IMR-90 (cell line): Measurements from ENCODE around the gene SYT8. TPM values are rescaled to one million over a fixed set of nuclear protein-coding genes. Genes with fewer than 3 reads are reported as not detected.
A peak's percentile ranks its signal among the peaks of the same experiment; 100 is the strongest.

Source experiments
- ATAC-seq: fragments of 200-7000 bp; cut with Tn5 transposase; 2 replicates; pipeline ENCODE4 v1.9.1; 2020; ENCODE audit warnings: low read depth, mild to moderate bottlenecking, moderate library complexity
- BruUV-seq: library from RNA; stranded (reverse); fragments of 400-500 nt; replicated peaks from 2 replicates; lab custom pipeline; 2021; lab: Mats Ljungman, UMichigan
- CTCF ChIA-PET: fragments of 300-600 bp; formaldehyde crosslinking; extraction: SDS; loops from one replicate; lab custom pipeline; 2021; ENCODE audit warnings: antibody characterized with exemption; lab: Yijun Ruan, JAX
- POLR2A ChIA-PET: fragments of 300-600 bp; sonication (Branson Sonifier 250); formaldehyde crosslinking; loops from one replicate; lab custom pipeline; 2022; ENCODE audit warnings: antibody characterized with exemption; ENCODE audit not compliant: unreplicated experiment; lab: Charles Lee
- DNase-seq: peaks from one replicate; pipeline ENCODE4 v3.0.0; 2013
- H2AFZ ChIP-seq: replicated peaks from 2 replicates; pipeline ENCODE3; 2013; ENCODE audit warnings: low read length, mild to moderate bottlenecking; ENCODE audit not compliant: poor library complexity
- H2AK5ac ChIP-seq: 2 replicates; pipeline ENCODE4 v1.6.1; 2013; ENCODE audit warnings: low read depth, low read length, inconsistent platforms
- H2AK9ac ChIP-seq: replicated peaks from 2 replicates; pipeline ENCODE3; 2013; ENCODE audit warnings: mild to moderate bottlenecking, low read depth, low read length, moderate library complexity; ENCODE audit not compliant: poor library complexity
- H2BK120ac ChIP-seq: 2 replicates; pipeline ENCODE4 v1.6.1; 2013; ENCODE audit warnings: low read depth, low read length, inconsistent platforms
- H2BK15ac ChIP-seq: 3 replicates; pipeline ENCODE4 v1.6.1; 2013; ENCODE audit warnings: low read depth, low read length, inconsistent platforms
- H2BK20ac ChIP-seq: 2 replicates; pipeline ENCODE4 v1.6.1; 2013; ENCODE audit warnings: low read depth, mild to moderate bottlenecking, inconsistent platforms, low read length, moderate library complexity
- H2BK5ac ChIP-seq: 2 replicates; pipeline ENCODE4 v1.6.1; 2013; ENCODE audit warnings: mild to moderate bottlenecking, low read depth, low read length, inconsistent platforms; ENCODE audit not compliant: poor library complexity, severe bottlenecking
- H3K14ac ChIP-seq: replicated peaks from 2 replicates; pipeline ENCODE4 v1.6.1; 2013; ENCODE audit warnings: low read depth, low read length, inconsistent platforms
- H3K18ac ChIP-seq: 2 replicates; pipeline ENCODE4 v1.6.1; 2013; ENCODE audit warnings: low read depth, low read length, control low read depth
- H3K23ac ChIP-seq: 2 replicates; pipeline ENCODE4 v1.6.1; 2013; ENCODE audit warnings: low read depth, low read length, inconsistent platforms
- H3K27ac ChIP-seq: 2 replicates; pipeline ENCODE4 v1.5.1; 2013; ENCODE audit warnings: mild to moderate bottlenecking, control low read depth, low read length; ENCODE audit not compliant: insufficient read depth
- H3K27me3 ChIP-seq: 2 replicates; pipeline ENCODE4 v1.6.1; 2013; ENCODE audit warnings: low read length; ENCODE audit not compliant: control insufficient read depth, insufficient read depth
- H3K36me3 ChIP-seq: 2 replicates; pipeline ENCODE4 v1.6.1; 2013; ENCODE audit warnings: low read length, mixed read lengths; ENCODE audit not compliant: control insufficient read depth, insufficient read depth
- H3K4ac ChIP-seq: 2 replicates; pipeline ENCODE4 v1.6.1; 2013; ENCODE audit warnings: low read depth, low read length, inconsistent platforms
- H3K4me1 ChIP-seq: 2 replicates; pipeline ENCODE4 v1.6.1; 2013; ENCODE audit warnings: low read length, mixed read lengths; ENCODE audit not compliant: control insufficient read depth, insufficient read depth
- H3K4me2 ChIP-seq: 2 replicates; pipeline ENCODE4 v1.6.1; 2013; ENCODE audit warnings: low read depth, mild to moderate bottlenecking, control low read depth, low read length, moderate library complexity
- H3K4me3 ChIP-seq: 2 replicates; pipeline ENCODE4 v1.5.1; 2013; ENCODE audit warnings: low read depth, mild to moderate bottlenecking, control low read depth, low read length, moderate library complexity; ENCODE audit not compliant: insufficient read depth
- H3K56ac ChIP-seq: 2 replicates; pipeline ENCODE4 v1.6.1; 2013; ENCODE audit warnings: low read length, inconsistent platforms; ENCODE audit not compliant: insufficient read depth; ENCODE audit errors: extremely low read depth
- H3K79me1 ChIP-seq, 2 experiments: 2 replicates each; pipeline ENCODE4 v1.6.1; 2013; ENCODE audit warnings: low read length in 2 of 2, inconsistent platforms in 1 of 2, low read depth in 1 of 2
- H3K9ac ChIP-seq: 2 replicates; pipeline ENCODE4 v1.6.1; 2013; ENCODE audit warnings: low read depth, low read length, control low read depth
- H3K9me1 ChIP-seq: 2 replicates; pipeline ENCODE4 v1.6.1; 2013; ENCODE audit warnings: low read length, inconsistent platforms; ENCODE audit not compliant: insufficient read depth
- H3K9me3 ChIP-seq: 2 replicates; pipeline ENCODE4 v1.6.1; 2013; ENCODE audit warnings: low read length; ENCODE audit not compliant: control insufficient read depth, insufficient read depth
- H4K20me1 ChIP-seq: 2 replicates; pipeline ENCODE4 v1.6.1; 2013; ENCODE audit warnings: low read length, inconsistent platforms; ENCODE audit not compliant: insufficient read depth
- H4K5ac ChIP-seq: 2 replicates; pipeline ENCODE4 v1.6.1; 2013; ENCODE audit warnings: mild to moderate bottlenecking, low read depth, low read length, control low read depth
- H4K8ac ChIP-seq, 2 experiments: 2 replicates each; pipeline ENCODE4 v1.6.1; 2013; ENCODE audit warnings: low read depth in 2 of 2, low read length in 2 of 2, control low read depth in 1 of 2, inconsistent platforms in 1 of 2
- H4K91ac ChIP-seq: 2 replicates; pipeline ENCODE4 v1.6.1; 2013; ENCODE audit warnings: low read depth, low read length, inconsistent platforms; ENCODE audit not compliant: insufficient read depth
- BHLHE40 ChIP-seq: fragments of 150-350 bp; IDR thresholded peaks from 2 replicates; pipeline ENCODE4 v1.6.1; 2016; ENCODE audit warnings: mild to moderate bottlenecking, low read depth, low read length
- CEBPB ChIP-seq: IDR thresholded peaks from 2 replicates; pipeline ENCODE4 v1.6.1; 2012; ENCODE audit warnings: low read depth, low read length, improper control_type of control experiment
- CHD1 ChIP-seq: IDR thresholded peaks from 2 replicates; pipeline ENCODE4 v1.6.1; 2012; ENCODE audit warnings: low read depth, low read length, improper control_type of control experiment
- CTCF ChIP-seq: conservative IDR thresholded peaks from 2 replicates; pipeline ENCODE4 v1.5.1; 2012; ENCODE audit warnings: mild to moderate bottlenecking, low read depth, low read length, improper control_type of control experiment
- FOS ChIP-seq: fragments of 150-350 bp; IDR thresholded peaks from 2 replicates; pipeline ENCODE4 v1.6.1; 2016; ENCODE audit warnings: low read depth, low read length
- MAFK ChIP-seq: IDR thresholded peaks from 2 replicates; pipeline ENCODE4 v1.6.1; 2012; ENCODE audit warnings: low read depth, low read length, improper control_type of control experiment
- MAZ ChIP-seq: IDR thresholded peaks from 2 replicates; pipeline ENCODE4 v1.6.1; 2012; ENCODE audit warnings: low read depth, mild to moderate bottlenecking, low read length, improper control_type of control experiment, moderate library complexity, borderline replicate concordance
- MXI1 ChIP-seq: IDR thresholded peaks from 2 replicates; pipeline ENCODE4 v1.6.1; 2012; ENCODE audit warnings: low read depth, mild to moderate bottlenecking, low read length, moderate library complexity, borderline replicate concordance
- NFE2L2 ChIP-seq: fragments of 150-350 bp; IDR thresholded peaks from 2 replicates; pipeline ENCODE4 v1.6.1; 2016; ENCODE audit warnings: low read depth, mild to moderate bottlenecking, low read length
- POLR2A ChIP-seq: IDR thresholded peaks from 2 replicates; pipeline ENCODE4 v1.6.1; 2012; ENCODE audit warnings: mild to moderate bottlenecking, low read depth, low read length
- RAD21 ChIP-seq: IDR thresholded peaks from 2 replicates; pipeline ENCODE4 v1.6.1; 2012; ENCODE audit warnings: low read length, improper control_type of control experiment
- RCOR1 ChIP-seq: IDR thresholded peaks from 2 replicates; pipeline ENCODE4 v1.6.1; 2012; ENCODE audit warnings: mild to moderate bottlenecking, low read length, improper control_type of control experiment; ENCODE audit not compliant: insufficient replicate concordance
- RFX5 ChIP-seq: IDR thresholded peaks from 2 replicates; pipeline ENCODE4 v1.8.0; 2012; ENCODE audit warnings: low read depth, mild to moderate bottlenecking, low read length, moderate library complexity
- SMC3 ChIP-seq: fragments of 150-350 bp; IDR thresholded peaks from 2 replicates; pipeline ENCODE4 v1.6.1; 2016; ENCODE audit warnings: low read depth, mild to moderate bottlenecking, antibody characterized with exemption, low read length, moderate library complexity
- WGBS, 2 experiments: methylation state at CpG; one replicate each; pipeline versions ENCODE4 v1.1.5 to v1.1.7; 2013; ENCODE audit warnings: missing lambda C conversion rate in 2 of 2; ENCODE audit not compliant: insufficient read length in 1 of 2; ENCODE audit errors: extremely low coverage in 2 of 2; 5-methylcytosine and 5-hydroxymethylcytosine counted together
- dilution Hi-C: fragments of 300-500 bp; cut with HindIII; formaldehyde crosslinking; loops from one replicate; pipeline ENCODE4 v1.14.3; 2018; ENCODE audit warnings: low sequenced_read_pairs; ENCODE audit not compliant: unreplicated experiment
- in situ Hi-C: fragments of 300-500 bp; cut with MboI; formaldehyde crosslinking; loops from 3 replicates; pipeline ENCODE4 v1.14.3; 2019; ENCODE audit warnings: low sequenced_read_pairs, inconsistent platforms, mixed read lengths
- intact Hi-C: fragments of 100-400 bp; cut with micrococcal nuclease; formaldehyde crosslinking; loops from 2 replicates; pipeline ENCODE4 v1.10.0; 2022
- polyA plus RNA-seq, 3 experiments: library from polyadenylated mRNA; depleted of rRNA; stranded (reverse); fragments of >200 nt; gene quantifications; 2 replicates each; pipeline ENCODE4 v1.2.3, GENCODE V29; 2012; ENCODE audit warnings: low replicate concordance in 1 of 3
- total RNA-seq: library from RNA; depleted of rRNA; stranded (reverse); fragments of >200 nt; gene quantifications from 2 replicates; pipeline ENCODE4 v1.2.3, GENCODE V29; 2012
- TF ChIP-seq, protein P1 (sequence below): fragments of 150-350 bp; IDR thresholded peaks from 2 replicates; pipeline ENCODE4 v1.6.1; 2016; ENCODE audit warnings: low read depth, mild to moderate bottlenecking, low read length, moderate library complexity, borderline replicate concordance

The SYT8 gene
- total and polyA plus RNA-seq, 2 of the 4 experiments (the other 2 are of a cell fraction), result not detected

DNA sequence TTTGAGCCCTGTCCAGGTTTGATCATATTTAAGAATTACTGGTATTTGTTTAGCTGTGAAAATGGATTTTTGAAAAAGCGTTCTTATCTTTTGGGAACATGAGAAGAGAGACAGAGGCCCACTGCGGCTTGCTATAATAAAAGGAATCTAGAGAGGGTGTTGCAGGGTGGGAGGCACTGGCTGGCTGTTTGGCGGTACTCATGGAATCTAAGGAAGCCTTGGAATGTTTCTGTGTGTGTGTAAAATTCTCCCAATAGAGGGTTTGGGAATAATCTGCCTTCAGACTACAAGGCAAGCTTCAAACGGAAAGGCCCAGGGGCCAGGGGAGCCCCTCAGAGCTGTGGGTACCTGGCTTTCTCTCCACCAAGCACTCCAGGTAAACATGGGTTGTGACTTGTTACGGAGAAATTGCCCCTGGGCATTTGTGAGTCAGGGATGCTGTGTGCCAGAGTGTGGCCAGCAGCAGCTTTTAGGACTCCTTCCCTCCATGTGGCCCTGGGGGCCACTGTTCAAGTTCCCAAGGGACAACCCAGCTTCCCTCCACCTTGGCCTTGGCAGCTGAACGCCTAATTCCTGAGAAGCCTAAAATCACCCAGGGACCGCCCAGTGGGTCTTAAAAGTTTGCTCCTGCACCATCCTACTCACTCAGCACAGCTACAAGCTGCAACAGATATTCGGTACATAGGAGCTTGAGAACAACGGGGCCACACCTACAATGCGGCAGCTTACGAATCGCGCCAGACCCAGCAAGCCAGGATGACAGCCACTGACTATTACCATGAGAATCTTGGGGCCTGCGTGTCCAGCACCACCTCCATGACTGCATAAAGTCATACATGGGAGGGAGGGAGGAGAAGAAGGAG, 14.1 kb upstream of the SYT8 start:
- H4K91ac ChIP-seq, result no peak overlapping the region; the same call in 1 of the 2 replicates
- no peak overlapping the region for H2BK15ac ChIP-seq
- H3K36me3 ChIP-seq, result no peaks in the 10 kb centered on the region
- no peak overlapping the region for H2BK20ac ChIP-seq
- ChIA-PET CTCF (no interaction called here), POLR2A (no interaction called here)
- no peak overlapping the region for H4K5ac ChIP-seq
- DNase-seq (peak; percentile 22), ATAC-seq (peak; percentile 81)
- no peaks in the 10 kb centered on the region for H3K79me1 ChIP-seq
- H4K20me1 ChIP-seq, result no peaks in the 10 kb centered on the region
- no peak overlapping the region for H2AFZ ChIP-seq
- H3K56ac ChIP-seq, result no peak overlapping the region
- no TSS peak for BruUV-seq
- no peak overlapping the region for H3K4me3 ChIP-seq
- H3K4me1 ChIP-seq, result no peaks in the 10 kb centered on the region
- H2BK5ac ChIP-seq, result no peak overlapping the region
- H3K4me2 ChIP-seq, result no peak overlapping the region
- no peaks in the 10 kb centered on the region for H3K9me1 ChIP-seq
- H3K4ac ChIP-seq, result no peak overlapping the region
- H4K8ac ChIP-seq, result no peak overlapping the region
- H3K23ac ChIP-seq, result no peak overlapping the region
- H3K9me3 ChIP-seq, result peaks cover 13% of the 10 kb centered on the region
- no peak overlapping the region for H3K9ac ChIP-seq
- intact Hi-C loops, result no loop called here
- H3K27ac ChIP-seq, result no peak overlapping the region
- dilution Hi-C loops, result no loop called here
- no peak overlapping the region for H3K14ac ChIP-seq
- H3K27me3 ChIP-seq, result peaks cover 20% of the 10 kb centered on the region
- no peak overlapping the region for H3K18ac ChIP-seq
- TF ChIP-seq RAD21 (no peak), NFE2L2 (no peak), RCOR1 (no peak), MXI1 (no peak), MAZ (no peak), CEBPB (no peak), CHD1 (no peak), BHLHE40 (no peak), MAFK (no peak), FOS (no peak), SMC3 (no peak), CTCF (no peak), POLR2A (no peak), RFX5 (no peak)
- TF ChIP-seq, protein P1, sequence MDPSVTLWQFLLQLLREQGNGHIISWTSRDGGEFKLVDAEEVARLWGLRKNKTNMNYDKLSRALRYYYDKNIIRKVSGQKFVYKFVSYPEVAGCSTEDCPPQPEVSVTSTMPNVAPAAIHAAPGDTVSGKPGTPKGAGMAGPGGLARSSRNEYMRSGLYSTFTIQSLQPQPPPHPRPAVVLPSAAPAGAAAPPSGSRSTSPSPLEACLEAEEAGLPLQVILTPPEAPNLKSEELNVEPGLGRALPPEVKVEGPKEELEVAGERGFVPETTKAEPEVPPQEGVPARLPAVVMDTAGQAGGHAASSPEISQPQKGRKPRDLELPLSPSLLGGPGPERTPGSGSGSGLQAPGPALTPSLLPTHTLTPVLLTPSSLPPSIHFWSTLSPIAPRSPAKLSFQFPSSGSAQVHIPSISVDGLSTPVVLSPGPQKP, result no peak
- H2AK9ac ChIP-seq, result no peak overlapping the region
- no peak overlapping the region; the same call in 1 of the 2 replicates for H2BK120ac ChIP-seq
- in situ Hi-C loops, result loop anchor here (5.0 kb wide), 1 partner anchor 123 kb away; the partner anchor contains the start of gene KRTAP5-6
- 50% methylated on average over 3 of the region's 14 CpGs; no CpG with 5 or more reads in 1 of the 2 experiments for WGBS, 2 experiments
- H2AK5ac ChIP-seq, result no peak overlapping the region
